Gastrocnemius medialis (tissue), 4 donors: Measurements from ENCODE around the gene DLG1. TPM values are rescaled to one million over a fixed set of nuclear protein-coding genes. Genes with fewer than 3 reads are reported as not detected.

ENCODE experiments used
- ATAC-seq, 2 donors: fragments of 150-250 bp; one replicate each; pipeline ENCODE4 v1.9.1; 2016
- DNase-seq, 2 donors: peaks; one replicate each; pipeline ENCODE4 v3.0.0-alpha.2; 2019
- H3K27ac ChIP-seq, 4 donors: fragments of 200-600 bp; sonication (generic); 1 replicate in 1 of 4; 2 replicates in 3 of 4; pipeline ENCODE4 v1.5.1; 2016 to 2018; ENCODE audit warnings: mild to moderate bottlenecking in 2 of 4, moderate library complexity in 1 of 4
- H3K27me3 ChIP-seq, 3 donors: fragments of 200-600 bp; sonication (generic) in 2 of 3; 1 replicate in 1 of 3; 2 replicates in 2 of 3; pipeline versions ENCODE4 v1.5.1 to v1.6.0; 2016 to 2019; ENCODE audit warnings: mild to moderate bottlenecking in 1 of 3, moderate library complexity in 1 of 3
- H3K36me3 ChIP-seq, 2 donors: fragments of 200-600 bp; sonication (generic) in 1 of 2; one replicate each; pipeline ENCODE4 v1.5.1; 2017 to 2018
- H3K4me1 ChIP-seq, 2 donors: fragments of 200-600 bp; sonication (generic) in 1 of 2; one replicate each; pipeline ENCODE4 v1.5.1; 2016 to 2017; ENCODE audit warnings: mild to moderate bottlenecking in 2 of 2
- H3K4me3 ChIP-seq, 4 donors: fragments of 200-600 bp; sonication (generic) in 3 of 4; 1 replicate in 1 of 4; 2 replicates in 3 of 4; pipeline ENCODE4 v1.5.1; 2016 to 2019; ENCODE audit warnings: mild to moderate bottlenecking in 2 of 4
- H3K9me3 ChIP-seq, 3 donors: fragments of 200-600 bp; sonication (generic) in 2 of 3; 1 replicate in 1 of 3; 2 replicates in 2 of 3; pipeline ENCODE4 v1.5.1; 2016 to 2019
- POLR2A ChIP-seq, 2 donors: fragments of 450-650 bp; IDR thresholded peaks; one replicate each; pipeline ENCODE4 v1.6.1; 2017; ENCODE audit warnings: antibody characterized with exemption in 2 of 2, mild to moderate bottlenecking in 2 of 2, moderate library complexity in 2 of 2
- in situ Hi-C, 4 donors: fragments of 200-750 bp; cut with MboI; loops; one replicate each; pipeline versions ENCODE4 v1.15.0 to v1.8.0; 2017; ENCODE audit warnings: low sequenced_read_pairs in 4 of 4
- intact Hi-C: fragments of 100-400 bp; cut with DNase I; formaldehyde crosslinking; loops from one replicate; pipeline ENCODE4 v1.15.1; 2023; ENCODE audit warnings: low total_unique reads
- total RNA-seq, 4 donors: library from RNA; depleted of rRNA; stranded (reverse); fragments of >200 nt; gene quantifications; one replicate each; pipeline versions ENCODE4 v1.1.0 to v1.2.3, GENCODE V29; 2016
- TF ChIP-seq, protein P1 (sequence below), 5 experiments: fragments of 450-650 bp in 3 of 5; fragments of 200-600 bp in 2 of 5; sonication (generic) in 2 of 5; IDR thresholded peaks in 4 of 5; conservative IDR thresholded peaks in 1 of 5; 1 replicate in 4 of 5; 2 replicates in 1 of 5; pipeline ENCODE4 v1.5.1; 2016 to 2019; ENCODE audit warnings: antibody characterized with exemption in 5 of 5, mild to moderate bottlenecking in 3 of 5, moderate library complexity in 3 of 5

DLG1 gene
- total RNA-seq, 4 donors from 2014 or later, result 41.4 to 112 (median 61.1) TPM

DNA sequence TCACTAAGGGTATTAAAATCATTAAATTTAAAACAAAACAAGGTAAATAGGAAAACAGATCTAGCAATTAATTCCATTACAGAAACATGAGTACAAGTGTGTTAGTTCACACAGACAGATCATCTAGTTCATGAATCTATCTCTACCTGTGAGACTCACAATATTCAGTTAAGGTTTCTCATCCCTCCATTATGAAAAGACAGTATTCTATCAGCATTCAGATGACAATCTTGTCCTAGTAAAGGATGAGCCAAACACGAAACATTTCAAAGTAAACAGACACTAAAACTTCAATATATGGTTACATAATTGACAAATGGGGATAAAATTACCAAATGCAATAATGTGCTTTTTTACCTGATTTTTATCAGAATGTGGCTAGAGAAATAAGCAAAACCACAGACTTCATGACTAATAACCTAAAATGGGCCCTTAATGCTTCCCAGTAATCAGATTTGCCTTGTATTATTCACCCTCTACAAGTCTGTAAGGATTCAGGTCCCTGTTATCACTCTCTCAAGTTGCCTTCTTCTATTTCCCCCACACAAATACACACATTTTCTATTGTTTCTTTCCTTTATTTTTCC, 126.8 kb downstream of the DLG1 start:
- no peaks in the 10 kb centered on the region for H3K36me3 ChIP-seq
- H3K27me3 ChIP-seq, result no peaks in the 10 kb centered on the region
- H3K4me3 ChIP-seq, result no peak overlapping the region
- no peak overlapping the region for H3K27ac ChIP-seq
- H3K9me3 ChIP-seq, result no peaks in the 10 kb centered on the region
- H3K4me1 ChIP-seq, result peaks cover 0 to under 1% of the 10 kb centered on the region in 2 donors
- TF ChIP-seq, protein P1, sequence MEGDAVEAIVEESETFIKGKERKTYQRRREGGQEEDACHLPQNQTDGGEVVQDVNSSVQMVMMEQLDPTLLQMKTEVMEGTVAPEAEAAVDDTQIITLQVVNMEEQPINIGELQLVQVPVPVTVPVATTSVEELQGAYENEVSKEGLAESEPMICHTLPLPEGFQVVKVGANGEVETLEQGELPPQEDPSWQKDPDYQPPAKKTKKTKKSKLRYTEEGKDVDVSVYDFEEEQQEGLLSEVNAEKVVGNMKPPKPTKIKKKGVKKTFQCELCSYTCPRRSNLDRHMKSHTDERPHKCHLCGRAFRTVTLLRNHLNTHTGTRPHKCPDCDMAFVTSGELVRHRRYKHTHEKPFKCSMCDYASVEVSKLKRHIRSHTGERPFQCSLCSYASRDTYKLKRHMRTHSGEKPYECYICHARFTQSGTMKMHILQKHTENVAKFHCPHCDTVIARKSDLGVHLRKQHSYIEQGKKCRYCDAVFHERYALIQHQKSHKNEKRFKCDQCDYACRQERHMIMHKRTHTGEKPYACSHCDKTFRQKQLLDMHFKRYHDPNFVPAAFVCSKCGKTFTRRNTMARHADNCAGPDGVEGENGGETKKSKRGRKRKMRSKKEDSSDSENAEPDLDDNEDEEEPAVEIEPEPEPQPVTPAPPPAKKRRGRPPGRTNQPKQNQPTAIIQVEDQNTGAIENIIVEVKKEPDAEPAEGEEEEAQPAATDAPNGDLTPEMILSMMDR (IDR thresholded peaks at IDR 0.05 in 4 of 5, conservative IDR thresholded peaks at IDR 0.05 in 1 of 5), result no peak
- TF ChIP-seq POLR2A (IDR thresholded peaks at IDR 0.05), result no peak
- intact Hi-C loops (no loop called here), in situ Hi-C loops (no loop called here)
- ATAC-seq, result no peak
- DNase-seq, result no peak

DNA sequence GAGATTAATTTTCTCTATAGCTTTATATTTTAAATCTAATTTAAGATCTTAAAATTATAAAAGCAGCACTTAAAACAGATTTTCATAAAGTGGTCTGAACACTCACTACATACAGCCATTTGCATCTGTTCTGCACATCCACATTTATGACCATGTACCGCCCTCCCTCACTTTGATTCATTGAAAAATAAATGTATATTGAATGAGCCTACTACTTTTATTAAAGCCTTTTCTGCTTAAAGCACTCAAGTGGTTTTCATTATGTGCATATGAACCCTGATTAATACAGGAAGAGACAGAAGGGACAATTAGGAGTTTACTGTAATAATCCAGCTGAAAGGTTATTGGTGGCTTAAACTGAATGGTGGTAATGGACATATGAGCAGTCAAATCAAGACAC, 129.4 kb downstream of the DLG1 start:
- H3K9me3 ChIP-seq, result no peaks in the 10 kb centered on the region
- H3K4me1 ChIP-seq, result no peaks in the 10 kb centered on the region
- ATAC-seq (no peak), DNase-seq (no peak)
- intact Hi-C loops (no loop called here), in situ Hi-C loops (no loop called here)
- no peak overlapping the region for H3K4me3 ChIP-seq
- no peaks in the 10 kb centered on the region for H3K36me3 ChIP-seq
- no peaks in the 10 kb centered on the region for H3K27me3 ChIP-seq
- no peak for TF ChIP-seq POLR2A (IDR thresholded peaks at IDR 0.05)
- TF ChIP-seq, protein P1 (IDR thresholded peaks at IDR 0.05 in 4 of 5, conservative IDR thresholded peaks at IDR 0.05 in 1 of 5), result no peak
- no peak overlapping the region for H3K27ac ChIP-seq

DNA sequence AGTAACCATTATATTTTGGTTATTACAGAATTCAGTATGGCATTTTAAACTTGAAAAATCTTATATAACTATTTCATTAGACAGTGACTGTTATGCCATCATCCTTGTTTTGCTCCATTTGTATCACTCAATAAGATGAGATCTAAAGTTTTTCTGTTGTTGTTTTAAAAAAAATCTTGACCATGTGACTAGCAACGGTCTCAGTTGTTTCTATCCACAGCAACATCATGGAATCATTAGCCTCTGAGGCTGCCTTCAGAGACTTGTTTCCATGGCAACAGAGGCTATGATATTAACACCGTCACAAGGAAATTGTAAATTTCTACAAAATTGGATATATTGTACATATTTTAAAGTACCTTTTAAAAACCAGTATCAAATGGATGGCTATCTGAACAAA, 129.8 kb downstream of the DLG1 start:
- H3K4me1 ChIP-seq, result no peaks in the 10 kb centered on the region
- no peaks in the 10 kb centered on the region for H3K36me3 ChIP-seq
- H3K4me3 ChIP-seq, result no peak overlapping the region
- no peaks in the 10 kb centered on the region for H3K27me3 ChIP-seq
- no peak overlapping the region for H3K27ac ChIP-seq
- DNase-seq, result no peak
- H3K9me3 ChIP-seq, result no peaks in the 10 kb centered on the region
- no peak for TF ChIP-seq POLR2A (IDR thresholded peaks at IDR 0.05)
- TF ChIP-seq, protein P1 (IDR thresholded peaks at IDR 0.05 in 4 of 5, conservative IDR thresholded peaks at IDR 0.05 in 1 of 5), result no peak
- intact Hi-C loops, result no loop called here
- in situ Hi-C loops, result no loop called here
- ATAC-seq, result no peak

DNA sequence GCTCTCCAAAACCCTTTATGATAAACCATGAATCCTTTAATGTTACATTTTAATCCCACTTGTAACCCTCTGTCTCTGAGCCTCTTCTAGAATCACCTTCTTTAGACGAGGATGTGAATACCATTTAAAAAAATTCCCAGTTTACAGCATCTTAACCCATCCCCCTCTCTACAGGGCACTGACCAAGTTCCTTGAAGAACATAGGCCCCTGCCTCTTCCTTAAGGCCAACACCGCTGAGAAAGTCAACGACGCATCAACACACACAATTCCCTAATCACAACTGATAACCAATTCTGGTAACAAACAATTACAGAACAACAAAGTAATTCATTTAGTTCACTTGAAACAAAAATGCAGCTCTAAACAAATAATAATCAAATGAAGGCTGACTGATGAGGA, 130.3 kb downstream of the DLG1 start:
- ATAC-seq, result no peak
- no peaks in the 10 kb centered on the region for H3K36me3 ChIP-seq
- TF ChIP-seq POLR2A (IDR thresholded peaks at IDR 0.05), result no peak
- TF ChIP-seq, protein P1 (IDR thresholded peaks at IDR 0.05 in 4 of 5, conservative IDR thresholded peaks at IDR 0.05 in 1 of 5), result no peak
- intact Hi-C loops (no loop called here), in situ Hi-C loops (no loop called here)
- DNase-seq, result no peak
- H3K4me1 ChIP-seq, result no peaks in the 10 kb centered on the region
- H3K9me3 ChIP-seq, result no peaks in the 10 kb centered on the region
- H3K27me3 ChIP-seq, result no peaks in the 10 kb centered on the region
- H3K27ac ChIP-seq, result no peak overlapping the region
- no peak overlapping the region for H3K4me3 ChIP-seq

DNA sequence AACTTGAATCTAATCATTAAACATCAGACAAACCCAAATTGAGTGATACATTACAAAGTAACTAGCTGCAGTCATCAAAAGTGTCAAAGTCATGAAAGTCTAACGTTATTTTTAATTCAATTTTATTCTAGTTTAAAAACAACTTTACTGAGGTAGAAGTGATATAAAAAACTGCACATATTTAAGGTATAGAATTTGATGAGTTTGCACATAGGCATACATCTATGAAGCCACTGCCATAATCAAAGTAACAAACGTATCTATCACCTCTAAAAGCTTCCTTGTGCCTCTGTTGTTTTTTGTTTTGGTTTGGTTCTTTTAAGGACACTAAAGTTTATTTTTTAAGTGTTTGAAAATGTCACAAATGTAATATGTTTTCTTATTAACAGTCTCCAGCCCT, 130.9 kb downstream of the DLG1 start:
- ATAC-seq (no peak), DNase-seq (no peak)
- Histone ChIP-seq H3K4me3 (no peak overlapping the region), H3K9me3 (no peaks in the 10 kb centered on the region), H3K27ac (no peak overlapping the region), H3K36me3 (no peaks in the 10 kb centered on the region), H3K27me3 (no peaks in the 10 kb centered on the region), H3K4me1 (no peaks in the 10 kb centered on the region)
- TF ChIP-seq, protein P1 (IDR thresholded peaks at IDR 0.05 in 4 of 5, conservative IDR thresholded peaks at IDR 0.05 in 1 of 5), result no peak
- TF ChIP-seq POLR2A (IDR thresholded peaks at IDR 0.05), result no peak
- intact Hi-C loops, result no loop called here
- in situ Hi-C loops, result no loop called here
